Measurements from ENCODE around the gene SNURF. TPM values are rescaled to one million over a fixed set of nuclear protein-coding genes. Genes with fewer than 3 reads are reported as not detected.
A peak's percentile ranks its signal among the peaks of the same experiment; 100 is the strongest.

Gene SNURF
- total RNA-seq, 3 donors from 2014 or later, result 0.55 to 15.8 (median 3.9) TPM

- Histone ChIP-seq H3K36me3 (ENCODE audit: low read depth) (no peaks in the 10 kb centered on the region), H3K4me3 (no peak overlapping the region), H3K9me3 (peaks cover 38% of the 10 kb centered on the region), H3K4me1 (ENCODE audit: low read depth) (no peaks in the 10 kb centered on the region)
- DNase-seq, result no peak
- ATAC-seq, result no peak
- no peak for TF ChIP-seq CTCF (IDR thresholded peaks at IDR 0.05)
- intact Hi-C loops (cut with DNase I, micrococcal nuclease), result no loop called here
These were observed 9.8 kb upstream of the SNURF start for GRCh38 chr15:24944954-24945353.

GRCh38 chr15:24945711-24946110 lies 9.1 kb upstream of the SNURF start:
- no peak overlapping the region for H3K4me3 ChIP-seq
- H3K4me1 ChIP-seq (ENCODE audit: low read depth), result no peaks in the 10 kb centered on the region
- ATAC-seq (no peak), DNase-seq (no peak)
- H3K36me3 ChIP-seq (ENCODE audit: low read depth), result no peaks in the 10 kb centered on the region
- intact Hi-C loops (cut with DNase I, micrococcal nuclease), result no loop called here
- TF ChIP-seq CTCF (IDR thresholded peaks at IDR 0.05), result no peak
- H3K9me3 ChIP-seq, result peaks cover 32% of the 10 kb centered on the region

GRCh38 chr15:24948495-24948894 lies 6.3 kb upstream of the SNURF start:
- no peak for TF ChIP-seq CTCF (IDR thresholded peaks at IDR 0.05)

GRCh38 chr15:24955531-24955921 lies 739 bp downstream of the SNURF start:
- H3K9me3 ChIP-seq, result peaks cover 17% of the 10 kb centered on the region
- no peaks in the 10 kb centered on the region for H3K4me1 ChIP-seq (ENCODE audit: low read depth)
- H3K36me3 ChIP-seq (ENCODE audit: low read depth), result no peaks in the 10 kb centered on the region
- peak; percentile 26 for ATAC-seq
- TF ChIP-seq CTCF (IDR thresholded peaks at IDR 0.05), result no peak
- peak; percentile 15 to 56 (median 48) for DNase-seq
- H3K4me3 ChIP-seq, result peak overlapping the region; percentile 39
- intact Hi-C loops (cut with DNase I, micrococcal nuclease), result no loop called here

More at GRCh38 chr15:24948495-24948894, 6.3 kb upstream of the SNURF start:
- intact Hi-C loops (cut with DNase I, micrococcal nuclease), result no loop called here
- DNase-seq, result no peak
- peaks cover 15% of the 10 kb centered on the region for H3K9me3 ChIP-seq
- H3K36me3 ChIP-seq (ENCODE audit: low read depth), result no peaks in the 10 kb centered on the region
- ATAC-seq, result no peak
- H3K4me1 ChIP-seq (ENCODE audit: low read depth), result no peaks in the 10 kb centered on the region
- H3K4me3 ChIP-seq, result no peak overlapping the region

- no peaks in the 10 kb centered on the region for H3K36me3 ChIP-seq (ENCODE audit: low read depth)
- H3K4me3 ChIP-seq, result peak overlapping the region; percentile 39
- no peak for TF ChIP-seq CTCF (IDR thresholded peaks at IDR 0.05)
- no peaks in the 10 kb centered on the region for H3K4me1 ChIP-seq (ENCODE audit: low read depth)
- peak; percentile 85 for ATAC-seq
- peak; percentile 76 to 85 (median 77) for DNase-seq
- H3K9me3 ChIP-seq, result peaks cover 17% of the 10 kb centered on the region
- intact Hi-C loops (cut with DNase I, micrococcal nuclease), result no loop called here
These were observed 1.5 kb downstream of the SNURF start for GRCh38 chr15:24956111-24956838.

All from mucosa of descending colon (tissue), 3 donors.